Muscle layer of duodenum (tissue), 2 donors: ENCODE results near the gene RAI14.

Source experiments
- H3K27ac ChIP-seq: one replicate; pipeline ENCODE4 v1.7.0; 2013; ENCODE audit warnings: mild to moderate bottlenecking, low read length
- H3K27me3 ChIP-seq: one replicate; pipeline ENCODE4 v1.7.0; 2013; ENCODE audit warnings: low read depth, mild to moderate bottlenecking, control low read depth, low read length
- H3K36me3 ChIP-seq, 2 donors: one replicate each; pipeline ENCODE4 v1.7.0; 2013; ENCODE audit warnings: low read length in 2 of 2, control low read depth in 1 of 2, mild to moderate bottlenecking in 1 of 2; ENCODE audit not compliant: insufficient read depth in 2 of 2, control insufficient read depth in 1 of 2
- H3K4me1 ChIP-seq, 2 donors: one replicate each; pipeline ENCODE4 v1.7.0; 2013; ENCODE audit warnings: low read length in 2 of 2, mild to moderate bottlenecking in 2 of 2, control low read depth in 1 of 2, moderate library complexity in 1 of 2; ENCODE audit not compliant: insufficient read depth in 2 of 2, control insufficient read depth in 1 of 2
- H3K4me3 ChIP-seq, 2 donors: one replicate each; pipeline ENCODE4 v1.7.0; 2013; ENCODE audit warnings: low read length in 2 of 2, low read depth in 1 of 2, mild to moderate bottlenecking in 1 of 2
- H3K9me3 ChIP-seq, 2 donors: one replicate each; pipeline ENCODE4 v1.7.0; 2013; ENCODE audit warnings: low read length in 2 of 2, control low read depth in 1 of 2, mild to moderate bottlenecking in 1 of 2; ENCODE audit not compliant: control insufficient read depth in 1 of 2
- donor health status: healthy.

RAI14 gene

GRCh38 chr5:34622098-34622400 is 34.1 kb upstream of the RAI14 start:
- Histone ChIP-seq H3K27ac (peak overlapping the region; percentile 17), H3K9me3 (no peaks in the 10 kb centered on the region), H3K4me1 (no peaks in the 10 kb centered on the region), H3K36me3 (no peaks in the 10 kb centered on the region), H3K27me3 (no peaks in the 10 kb centered on the region), H3K4me3 (no peak overlapping the region)

GRCh38 chr5:34624691-34625090 is 31.4 kb upstream of the RAI14 start:
- no peak overlapping the region for H3K27ac ChIP-seq

DNA sequence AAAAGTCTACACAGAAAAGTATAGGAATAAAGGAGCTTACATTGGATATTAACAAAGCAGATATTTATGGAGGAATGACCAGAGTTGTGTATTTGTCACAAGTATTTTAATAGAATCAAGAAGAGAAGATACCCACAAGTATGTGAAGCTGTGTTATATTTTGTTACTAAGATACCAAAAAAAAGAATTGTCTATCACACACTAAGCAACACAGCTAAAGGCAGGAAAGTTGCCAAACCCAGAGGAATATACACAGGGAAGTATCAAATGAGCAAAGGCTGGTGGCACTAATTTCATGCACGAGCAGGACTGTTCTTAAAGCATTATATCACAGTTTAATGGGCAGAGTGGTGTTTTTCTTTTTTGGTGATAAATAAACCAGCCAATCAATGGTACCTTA is 30.9 kb upstream of the RAI14 start:
- H3K4me3 ChIP-seq, result no peak overlapping the region
- H3K27me3 ChIP-seq, result no peaks in the 10 kb centered on the region
- H3K36me3 ChIP-seq, result no peaks in the 10 kb centered on the region
- no peaks in the 10 kb centered on the region for H3K9me3 ChIP-seq
- H3K4me1 ChIP-seq, result no peaks in the 10 kb centered on the region
- H3K27ac ChIP-seq, result no peak overlapping the region

More at GRCh38 chr5:34624691-34625090, 31.4 kb upstream of the RAI14 start:
- no peaks in the 10 kb centered on the region for H3K4me1 ChIP-seq
- H3K27me3 ChIP-seq, result no peaks in the 10 kb centered on the region
- no peaks in the 10 kb centered on the region for H3K36me3 ChIP-seq
- no peaks in the 10 kb centered on the region for H3K9me3 ChIP-seq
- no peak overlapping the region for H3K4me3 ChIP-seq

- no peaks in the 10 kb centered on the region for H3K27me3 ChIP-seq
- H3K4me1 ChIP-seq, result no peaks in the 10 kb centered on the region
- no peak overlapping the region for H3K4me3 ChIP-seq
- H3K27ac ChIP-seq, result no peak overlapping the region
- H3K9me3 ChIP-seq, result peaks cover 0 to under 1% of the 10 kb centered on the region in 2 donors
- no peaks in the 10 kb centered on the region for H3K36me3 ChIP-seq
Measured at GRCh38 chr5:34626036-34626435, 30.1 kb upstream of the RAI14 start.

DNA sequence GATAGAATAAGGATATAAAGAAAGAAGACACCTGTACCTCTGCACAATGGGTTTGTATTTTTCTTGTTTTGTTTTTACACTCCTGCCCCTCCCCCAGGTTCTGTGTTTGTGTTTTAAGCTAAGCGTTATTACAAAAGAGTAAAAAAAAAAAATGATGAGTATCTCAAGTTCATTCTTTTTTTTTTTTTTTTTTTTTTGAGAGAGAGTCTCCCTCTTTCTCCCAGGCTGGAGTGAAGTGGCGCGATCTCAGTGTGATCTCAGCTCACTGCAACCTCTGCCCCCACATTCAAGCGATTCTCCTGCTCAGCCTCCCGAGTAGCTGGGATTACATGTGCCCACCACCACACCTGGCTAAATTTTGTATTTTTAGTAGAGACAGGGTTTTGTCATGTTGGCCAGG is 29.4 kb upstream of the RAI14 start:
- Histone ChIP-seq H3K36me3 (no peaks in the 10 kb centered on the region), H3K9me3 (peaks cover 0 to 4% of the 10 kb centered on the region in 2 donors), H3K4me1 (no peaks in the 10 kb centered on the region), H3K27ac (no peak overlapping the region), H3K27me3 (no peaks in the 10 kb centered on the region), H3K4me3 (no peak overlapping the region)

GRCh38 chr5:34627794-34628193 is 28.3 kb upstream of the RAI14 start:
- no peaks in the 10 kb centered on the region for H3K4me1 ChIP-seq
- no peaks in the 10 kb centered on the region for H3K36me3 ChIP-seq
- no peaks in the 10 kb centered on the region for H3K27me3 ChIP-seq
- H3K27ac ChIP-seq, result no peak overlapping the region
- H3K9me3 ChIP-seq, result peaks cover 0 to 4% of the 10 kb centered on the region in 2 donors
- no peak overlapping the region for H3K4me3 ChIP-seq

GRCh38 chr5:34628373-34628772 is 27.8 kb upstream of the RAI14 start:
- Histone ChIP-seq H3K27ac (no peak overlapping the region), H3K9me3 (peaks cover 0 to 4% of the 10 kb centered on the region in 2 donors), H3K27me3 (no peaks in the 10 kb centered on the region), H3K4me3 (no peak overlapping the region), H3K4me1 (no peaks in the 10 kb centered on the region), H3K36me3 (no peaks in the 10 kb centered on the region)

- H3K4me3 ChIP-seq, result no peak overlapping the region
- no peaks in the 10 kb centered on the region for H3K4me1 ChIP-seq
- H3K9me3 ChIP-seq, result peaks cover 0 to 4% of the 10 kb centered on the region in 2 donors
- no peaks in the 10 kb centered on the region for H3K36me3 ChIP-seq
- H3K27me3 ChIP-seq, result no peaks in the 10 kb centered on the region
- no peak overlapping the region for H3K27ac ChIP-seq
Measured at GRCh38 chr5:34630596-34630995, 25.5 kb upstream of the RAI14 start.

DNA sequence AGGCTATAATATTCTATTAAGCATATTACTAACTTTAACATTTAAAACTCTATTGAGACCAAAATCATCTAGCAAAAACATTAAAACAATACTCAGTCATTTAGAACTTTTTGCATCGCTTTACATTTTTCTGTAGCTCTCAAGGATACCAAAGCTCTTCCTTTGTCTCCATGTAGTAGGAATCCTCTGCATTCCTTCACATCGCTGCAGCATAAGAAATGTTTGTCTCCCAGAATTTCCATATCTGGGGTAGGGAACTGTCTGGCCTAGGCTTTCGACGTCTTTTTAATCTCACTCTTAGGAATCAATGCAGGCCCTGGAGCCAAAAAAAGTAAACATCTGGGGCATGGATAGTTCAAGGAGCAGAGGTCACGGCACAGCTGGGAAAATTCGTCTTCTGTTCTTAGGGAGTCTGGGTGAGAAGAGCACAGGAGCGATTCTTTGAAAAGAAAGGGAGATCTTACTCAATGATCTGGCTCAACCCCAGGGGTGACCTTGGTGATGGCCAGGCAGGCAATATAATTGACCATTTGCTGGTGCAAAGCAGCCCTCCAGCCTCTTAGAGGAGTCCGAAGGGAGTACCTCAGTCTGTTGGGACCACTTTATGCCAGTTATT is 23.2 kb upstream of the RAI14 start:
- no peak overlapping the region for H3K27ac ChIP-seq
- H3K4me1 ChIP-seq, result no peaks in the 10 kb centered on the region
- no peaks in the 10 kb centered on the region for H3K36me3 ChIP-seq
- H3K27me3 ChIP-seq, result no peaks in the 10 kb centered on the region
- H3K9me3 ChIP-seq, result peaks cover 0 to 4% of the 10 kb centered on the region in 2 donors
- no peak overlapping the region for H3K4me3 ChIP-seq

DNA sequence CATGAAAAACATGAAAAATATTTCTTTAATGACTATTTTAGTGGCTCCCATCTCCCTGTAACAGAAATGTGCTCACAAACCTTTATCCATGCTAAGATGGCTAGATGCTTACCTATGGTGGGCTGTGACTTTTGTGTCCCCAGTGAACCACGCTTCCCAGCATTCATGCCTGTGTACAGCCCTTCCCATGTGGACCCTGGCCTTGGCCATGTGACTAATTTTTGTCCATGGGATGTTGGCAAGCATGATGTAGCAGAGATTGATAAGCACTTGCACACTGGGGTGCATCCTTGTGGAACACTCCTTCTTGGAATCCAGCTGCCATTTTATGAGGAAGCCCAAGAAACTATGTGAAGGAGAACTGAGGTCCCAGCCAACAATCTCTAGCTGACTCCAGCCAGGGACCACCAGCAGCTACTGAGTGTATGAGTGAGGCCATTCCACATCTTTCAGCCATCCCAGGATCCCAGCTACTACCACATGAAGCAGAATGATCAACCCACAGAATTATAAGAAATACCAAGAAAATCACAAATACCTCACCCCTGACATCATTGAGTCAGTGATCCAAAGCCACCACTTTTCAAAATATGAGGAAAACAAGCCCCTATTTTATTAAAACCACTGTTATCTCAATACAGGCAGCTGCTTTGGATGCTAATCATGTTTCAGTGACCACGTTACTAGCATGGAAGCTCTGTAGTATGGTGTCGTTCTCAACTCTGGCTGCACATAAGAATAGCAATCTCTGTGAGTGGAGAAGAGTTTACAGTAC is 16.1 kb upstream of the RAI14 start:
- Histone ChIP-seq H3K27ac (no peak overlapping the region), H3K27me3 (no peaks in the 10 kb centered on the region), H3K4me3 (no peak overlapping the region), H3K9me3 (no peaks in the 10 kb centered on the region), H3K4me1 (no peaks in the 10 kb centered on the region), H3K36me3 (no peaks in the 10 kb centered on the region)

GRCh38 chr5:34648039-34648839 is 7.9 kb upstream of the RAI14 start:
- Histone ChIP-seq H3K27ac (no peak overlapping the region), H3K27me3 (no peaks in the 10 kb centered on the region), H3K4me1 (no peaks in the 10 kb centered on the region), H3K9me3 (no peaks in the 10 kb centered on the region), H3K4me3 (no peak overlapping the region), H3K36me3 (no peaks in the 10 kb centered on the region)
